Measurements from ENCODE around the gene PEAK1. TPM values are rescaled to one million over a fixed set of nuclear protein-coding genes. Genes with fewer than 3 reads are reported as not detected.

PEAK1 gene
- total RNA-seq, 1 donor, result 133 TPM

DNA sequence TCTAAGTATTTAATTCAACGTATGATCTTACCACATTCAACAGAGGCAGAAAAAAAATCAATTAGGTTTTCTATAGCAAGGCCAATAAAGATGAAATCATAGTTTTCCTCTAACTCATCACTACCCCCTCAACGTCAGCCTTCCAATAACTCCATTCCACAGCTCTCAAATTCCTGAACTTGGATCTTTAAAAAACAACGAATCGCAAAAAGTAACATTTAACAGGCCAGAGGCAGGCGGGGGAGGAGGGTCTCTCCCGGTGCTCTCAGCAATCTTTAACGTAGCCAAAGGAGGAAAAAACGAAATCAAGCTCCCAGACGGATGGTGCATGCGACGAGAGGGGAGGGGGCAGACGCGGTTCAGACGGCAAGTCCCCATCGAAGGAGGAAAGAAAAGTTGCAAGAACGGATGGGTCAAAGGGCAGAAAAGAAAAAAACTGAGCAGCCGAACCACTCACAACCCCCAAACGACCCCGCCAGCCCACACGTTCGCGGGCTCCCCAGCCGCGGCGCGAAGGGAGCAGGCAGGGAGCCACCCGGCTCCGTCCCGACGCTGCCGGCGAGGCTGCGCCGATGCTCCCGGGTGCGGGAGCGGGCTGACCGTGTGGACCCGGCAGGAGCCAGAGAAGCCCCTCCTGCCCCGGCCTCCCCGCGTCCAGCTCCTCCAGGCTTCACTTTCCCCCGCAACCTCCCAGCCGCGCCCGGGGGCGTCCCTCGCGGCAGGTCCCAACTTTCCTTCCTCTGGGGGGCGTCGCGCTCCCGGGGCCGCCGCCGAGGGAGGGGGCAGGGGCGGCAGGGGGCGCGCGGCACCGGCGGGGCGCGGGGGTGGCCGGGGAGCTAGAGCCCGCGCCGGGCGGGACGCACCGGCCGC, 703 bp downstream of the PEAK1 start:
- peaks cover 90% of the 10 kb centered on the region for H3K79me2 ChIP-seq (ENCODE audit: insufficient read depth, low read length)
- peaks cover 43% of the 10 kb centered on the region for H4K20me1 ChIP-seq (ENCODE audit: insufficient read depth, low read length)
- H3K9me3 ChIP-seq (ENCODE audit: low read depth, low read length), result no peaks in the 10 kb centered on the region
- H3K27me3 ChIP-seq (ENCODE audit: insufficient read depth, low read length), result no peaks in the 10 kb centered on the region
- H3K4me3 ChIP-seq (ENCODE audit: insufficient read depth, low read length), result peak overlapping the region; percentile 99
- peak overlapping the region; percentile 75 for H2AFZ ChIP-seq (ENCODE audit: low read length)
- DNase-seq (ENCODE audit: insufficient read length, low spot score, missing footprints), result peak; percentile 82
- TF ChIP-seq CTCF (IDR thresholded peaks at IDR 0.05; ENCODE audit: extremely low read depth, low read depth, low read length), result no peak
- no peaks in the 10 kb centered on the region for H3K36me3 ChIP-seq (ENCODE audit: insufficient read depth, low read length)
- H3K4me1 ChIP-seq (ENCODE audit: insufficient read depth, low read length), result peaks cover 38% of the 10 kb centered on the region
- peak overlapping the region; percentile 96 for H3K27ac ChIP-seq (ENCODE audit: low read depth, low read length)
- H3K4me2 ChIP-seq (ENCODE audit: insufficient read depth, low read length), result peak overlapping the region; percentile 87

DNA sequence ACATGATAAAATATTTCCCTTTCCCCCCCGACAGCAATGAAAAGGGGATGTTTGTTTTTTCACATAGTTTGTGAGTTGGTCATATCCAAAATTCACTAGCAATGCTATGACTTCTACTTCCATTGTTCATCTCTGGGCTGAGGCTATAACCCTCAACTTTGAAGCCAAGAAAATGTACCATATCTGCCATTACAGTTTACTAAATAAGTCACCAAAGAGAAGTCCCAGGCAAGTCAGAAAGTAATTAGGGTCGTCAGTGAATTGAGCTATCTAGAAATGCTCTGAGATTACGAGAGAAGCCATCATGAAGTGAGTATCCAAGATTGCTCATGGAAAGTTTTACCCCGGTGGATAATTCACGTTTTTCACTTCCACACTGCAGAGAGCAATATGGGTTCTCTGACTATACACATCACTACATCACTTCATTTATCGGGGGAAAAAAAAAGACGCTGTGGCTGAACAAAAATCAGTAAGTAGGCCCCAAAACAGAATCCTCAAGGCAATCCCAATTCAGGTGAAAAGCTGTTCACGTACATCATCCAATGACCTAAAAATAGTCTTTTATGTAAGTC, 1.4 kb downstream of the PEAK1 start:
- Histone ChIP-seq H3K79me2 (ENCODE audit: insufficient read depth, low read length) (peaks cover 90% of the 10 kb centered on the region), H3K4me1 (ENCODE audit: insufficient read depth, low read length) (peaks cover 38% of the 10 kb centered on the region), H3K27me3 (ENCODE audit: insufficient read depth, low read length) (no peaks in the 10 kb centered on the region), H3K27ac (ENCODE audit: low read depth, low read length) (peak overlapping the region; percentile 96), H3K4me2 (ENCODE audit: insufficient read depth, low read length) (peak overlapping the region; percentile 87), H3K9me3 (ENCODE audit: low read depth, low read length) (no peaks in the 10 kb centered on the region), H3K4me3 (ENCODE audit: insufficient read depth, low read length) (peak overlapping the region; percentile 99), H3K36me3 (ENCODE audit: insufficient read depth, low read length) (no peaks in the 10 kb centered on the region), H2AFZ (ENCODE audit: low read length) (peak overlapping the region; percentile 75), H4K20me1 (ENCODE audit: insufficient read depth, low read length) (peaks cover 49% of the 10 kb centered on the region)
- DNase-seq (ENCODE audit: insufficient read length, low spot score, missing footprints), result peak; percentile 72
- TF ChIP-seq CTCF (IDR thresholded peaks at IDR 0.05; ENCODE audit: extremely low read depth, low read depth, low read length), result no peak

DNA sequence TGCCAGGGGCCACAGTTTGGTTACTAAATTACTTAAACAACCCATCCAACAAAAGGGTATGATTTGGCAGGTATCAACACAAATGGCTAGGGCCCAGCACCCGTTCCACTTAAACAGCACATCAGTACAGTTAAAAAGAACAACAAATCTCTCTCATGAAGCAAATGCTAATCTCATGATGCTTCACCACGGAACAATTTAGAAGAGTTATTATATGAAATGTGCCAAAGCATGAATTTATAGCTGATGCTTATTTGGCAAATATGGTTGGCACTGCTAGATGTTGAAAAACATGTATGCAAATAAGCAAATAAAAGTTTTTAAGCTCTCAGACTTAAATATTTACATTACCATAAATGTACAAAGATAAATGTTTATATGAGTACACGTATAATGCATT, 2.3 kb downstream of the PEAK1 start:
- Histone ChIP-seq H4K20me1 (ENCODE audit: insufficient read depth, low read length) (peaks cover 57% of the 10 kb centered on the region), H3K4me3 (ENCODE audit: insufficient read depth, low read length) (peak overlapping the region; percentile 99)
- DNase-seq (ENCODE audit: insufficient read length, low spot score, missing footprints), result no peak

More for the DNA sequence above, 2.3 kb downstream of the PEAK1 start:
- peaks cover 38% of the 10 kb centered on the region for H3K4me1 ChIP-seq (ENCODE audit: insufficient read depth, low read length)
- no peaks in the 10 kb centered on the region for H3K9me3 ChIP-seq (ENCODE audit: low read depth, low read length)
- H3K36me3 ChIP-seq (ENCODE audit: insufficient read depth, low read length), result no peaks in the 10 kb centered on the region
- no peaks in the 10 kb centered on the region for H3K27me3 ChIP-seq (ENCODE audit: insufficient read depth, low read length)
- peak overlapping the region; percentile 87 for H3K4me2 ChIP-seq (ENCODE audit: insufficient read depth, low read length)
- no peak for TF ChIP-seq CTCF (IDR thresholded peaks at IDR 0.05; ENCODE audit: extremely low read depth, low read depth, low read length)
- H3K79me2 ChIP-seq (ENCODE audit: insufficient read depth, low read length), result peaks cover 90% of the 10 kb centered on the region
- H3K27ac ChIP-seq (ENCODE audit: low read depth, low read length), result peak overlapping the region; percentile 96
- no peak overlapping the region for H2AFZ ChIP-seq (ENCODE audit: low read length)

Measured in osteoblast (primary cell).